ENCODE data around the gene TENM3.

Gene TENM3

DNA sequence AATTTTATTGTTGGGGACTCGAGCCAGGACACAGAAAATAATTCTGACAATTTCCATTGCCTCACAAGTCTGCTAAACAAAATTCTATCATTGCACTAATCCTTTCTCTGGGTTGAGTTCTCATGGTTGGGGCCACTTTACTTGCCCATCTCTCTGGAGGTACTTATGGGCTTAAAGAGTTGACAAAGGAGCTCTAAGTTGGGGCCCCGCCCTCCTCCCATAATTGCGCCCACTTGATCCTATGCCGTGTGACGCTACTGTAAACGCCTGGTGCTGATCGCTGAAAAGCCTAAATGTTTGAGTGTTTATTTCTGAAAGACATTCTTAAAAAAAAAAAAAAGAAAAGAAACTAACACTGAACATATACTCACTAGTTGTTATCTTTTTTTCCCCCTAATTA, 103.0 kb downstream of the TENM3 start:
- peaks cover 25% of the 10 kb centered on the region for H3K4me1 Mint-ChIP-seq
- H3K36me3 Mint-ChIP-seq (ENCODE audit: low read depth): no peaks in the 10 kb centered on the region
- H3K4me3 Mint-ChIP-seq: no peak overlapping the region
- TF ChIP-seq, protein P1, sequence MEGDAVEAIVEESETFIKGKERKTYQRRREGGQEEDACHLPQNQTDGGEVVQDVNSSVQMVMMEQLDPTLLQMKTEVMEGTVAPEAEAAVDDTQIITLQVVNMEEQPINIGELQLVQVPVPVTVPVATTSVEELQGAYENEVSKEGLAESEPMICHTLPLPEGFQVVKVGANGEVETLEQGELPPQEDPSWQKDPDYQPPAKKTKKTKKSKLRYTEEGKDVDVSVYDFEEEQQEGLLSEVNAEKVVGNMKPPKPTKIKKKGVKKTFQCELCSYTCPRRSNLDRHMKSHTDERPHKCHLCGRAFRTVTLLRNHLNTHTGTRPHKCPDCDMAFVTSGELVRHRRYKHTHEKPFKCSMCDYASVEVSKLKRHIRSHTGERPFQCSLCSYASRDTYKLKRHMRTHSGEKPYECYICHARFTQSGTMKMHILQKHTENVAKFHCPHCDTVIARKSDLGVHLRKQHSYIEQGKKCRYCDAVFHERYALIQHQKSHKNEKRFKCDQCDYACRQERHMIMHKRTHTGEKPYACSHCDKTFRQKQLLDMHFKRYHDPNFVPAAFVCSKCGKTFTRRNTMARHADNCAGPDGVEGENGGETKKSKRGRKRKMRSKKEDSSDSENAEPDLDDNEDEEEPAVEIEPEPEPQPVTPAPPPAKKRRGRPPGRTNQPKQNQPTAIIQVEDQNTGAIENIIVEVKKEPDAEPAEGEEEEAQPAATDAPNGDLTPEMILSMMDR (IDR thresholded peaks at IDR 0.05; ENCODE audit: unreplicated experiment in 3 of 3): no peak
- no peaks in the 10 kb centered on the region for H3K9me3 Mint-ChIP-seq
- H3K27me3 Mint-ChIP-seq (ENCODE audit: low read depth): peaks cover 5% of the 10 kb centered on the region
- peak overlapping the region in 1 of 3 experiments; percentile 87 for H3K27ac Mint-ChIP-seq

DNA sequence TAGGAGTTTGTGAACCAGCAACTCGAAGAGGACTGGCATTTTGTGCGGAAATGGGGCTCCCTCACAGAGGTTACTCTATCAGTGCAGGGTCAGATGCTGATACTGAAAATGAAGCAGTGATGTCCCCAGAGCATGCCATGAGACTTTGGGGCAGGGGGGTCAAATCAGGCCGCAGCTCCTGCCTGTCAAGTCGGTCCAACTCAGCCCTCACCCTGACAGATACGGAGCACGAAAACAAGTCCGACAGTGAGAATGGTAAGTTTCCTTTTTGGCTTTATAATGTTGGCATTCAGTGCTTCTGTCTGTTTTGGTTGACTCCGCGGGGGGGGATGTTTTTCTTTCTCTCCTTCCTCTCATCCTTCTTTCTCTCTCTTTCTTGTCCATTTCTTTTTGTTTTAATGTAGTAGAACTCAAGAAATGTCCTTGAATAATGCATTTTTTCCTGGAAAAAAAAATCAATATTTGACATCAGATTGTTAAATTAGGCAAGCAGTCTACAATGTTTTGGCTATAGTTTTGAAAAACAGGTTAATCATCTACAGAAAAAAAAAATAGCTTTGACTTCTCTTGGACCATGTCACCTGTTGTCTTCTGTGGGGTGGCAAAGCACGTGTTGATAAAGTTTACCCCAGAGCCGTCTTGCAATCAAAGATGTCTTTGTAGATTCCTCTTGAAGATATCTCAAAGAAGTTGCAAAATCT, 103.6 kb downstream of the TENM3 start:
- Mint-ChIP-seq H3K27me3 (ENCODE audit: low read depth) (peaks cover 5% of the 10 kb centered on the region), H3K4me1 (peaks cover 25% of the 10 kb centered on the region), H3K27ac (peak overlapping the region in 2 of 3 experiments; percentile 67 to 87), H3K9me3 (no peaks in the 10 kb centered on the region), H3K36me3 (ENCODE audit: low read depth) (no peaks in the 10 kb centered on the region), H3K4me3 (no peak overlapping the region)
- TF ChIP-seq, protein P1 (IDR thresholded peaks at IDR 0.05; ENCODE audit: unreplicated experiment in 3 of 3): no peak

DNA sequence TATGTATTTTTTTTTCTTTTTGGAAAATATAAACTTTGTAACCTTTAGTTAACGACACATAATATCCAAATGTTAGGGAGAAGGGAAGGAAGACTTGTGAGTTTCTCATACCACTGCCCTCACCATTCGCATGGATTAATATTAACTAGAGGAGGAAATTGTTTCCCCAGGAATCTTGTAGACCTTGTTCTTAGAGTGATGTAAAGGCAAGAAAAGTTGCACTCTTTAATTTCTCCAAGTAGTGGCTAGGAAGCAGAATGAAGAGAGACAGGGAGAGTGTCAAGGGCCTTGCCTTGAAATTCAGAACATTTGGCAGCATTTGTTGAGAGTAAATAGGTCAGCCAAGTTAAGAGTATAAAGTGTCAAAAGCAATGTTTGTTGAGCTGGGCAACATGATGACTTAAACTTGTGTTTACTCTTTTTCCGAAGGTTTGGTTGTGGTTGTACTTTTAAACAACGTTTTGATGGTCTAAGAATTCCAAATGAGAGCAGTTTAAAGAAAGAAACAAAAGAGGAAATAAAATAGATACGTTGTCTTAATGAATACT, 105.7 kb downstream of the TENM3 start:
- peaks cover 20% of the 10 kb centered on the region for H3K4me1 Mint-ChIP-seq
- TF ChIP-seq, protein P1 (IDR thresholded peaks at IDR 0.05; ENCODE audit: unreplicated experiment in 3 of 3): no peak
- H3K27ac Mint-ChIP-seq: peak overlapping the region; percentile 64 to 95 (median 85)
- no peak overlapping the region for H3K4me3 Mint-ChIP-seq
- H3K36me3 Mint-ChIP-seq (ENCODE audit: low read depth): peaks cover 4% of the 10 kb centered on the region
- H3K9me3 Mint-ChIP-seq: no peaks in the 10 kb centered on the region
- peaks cover 5% of the 10 kb centered on the region for H3K27me3 Mint-ChIP-seq (ENCODE audit: low read depth)

DNA sequence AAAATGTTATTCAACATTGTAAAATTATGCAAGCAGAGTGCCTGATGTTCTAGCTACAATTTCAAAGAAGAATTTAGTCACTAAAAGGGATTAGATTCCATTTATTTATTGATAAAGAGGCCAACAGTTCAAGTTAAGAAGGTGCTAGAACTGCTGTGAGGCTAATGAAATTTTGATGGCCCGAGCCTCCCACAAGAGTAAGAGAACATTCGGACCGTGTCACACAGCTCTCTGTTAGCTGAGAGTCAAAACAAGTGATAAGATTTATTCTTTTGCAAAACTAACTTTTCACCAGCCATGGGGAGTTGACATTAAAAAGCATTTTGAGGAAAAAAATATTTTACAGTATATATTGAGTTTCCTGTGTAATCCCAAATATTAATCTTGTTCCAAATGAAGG, 106.8 kb downstream of the TENM3 start:
- peaks cover 5% of the 10 kb centered on the region for H3K27me3 Mint-ChIP-seq (ENCODE audit: low read depth)

DNA sequence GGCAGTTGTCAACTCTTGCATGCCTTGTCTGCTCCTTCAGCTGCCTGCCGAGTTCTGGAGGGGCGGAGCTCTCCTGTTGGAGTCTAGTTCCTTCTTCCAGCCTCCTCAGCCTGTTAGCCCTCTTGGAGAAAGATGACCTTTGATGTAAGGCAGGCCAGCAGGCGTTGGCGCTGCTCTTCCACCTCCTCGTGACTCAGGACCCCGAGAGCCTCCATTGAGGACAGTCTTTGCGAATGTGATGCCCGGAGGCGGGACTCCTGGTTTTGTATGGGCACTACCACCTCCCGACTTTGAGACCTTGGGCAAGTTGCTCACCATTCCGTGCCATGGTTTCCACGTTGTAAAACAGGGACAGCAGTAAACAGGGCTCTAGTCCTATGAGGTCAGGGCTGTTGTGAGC, 108.3 kb downstream of the TENM3 start:
- TF ChIP-seq, protein P1 (IDR thresholded peaks at IDR 0.05; ENCODE audit: unreplicated experiment in 3 of 3): no peak
- Mint-ChIP-seq H3K9me3 (peaks cover 11% of the 10 kb centered on the region), H3K36me3 (ENCODE audit: low read depth) (peaks cover 15% of the 10 kb centered on the region), H3K4me3 (no peak overlapping the region), H3K27ac (no peak overlapping the region), H3K4me1 (peaks cover 13% of the 10 kb centered on the region), H3K27me3 (ENCODE audit: low read depth) (peaks cover 5% of the 10 kb centered on the region)

More for the DNA sequence above, 106.8 kb downstream of the TENM3 start:
- TF ChIP-seq, protein P1 (IDR thresholded peaks at IDR 0.05; ENCODE audit: unreplicated experiment in 3 of 3): no peak
- H3K4me1 Mint-ChIP-seq: peaks cover 14% of the 10 kb centered on the region
- H3K27ac Mint-ChIP-seq: no peak overlapping the region
- H3K4me3 Mint-ChIP-seq: no peak overlapping the region
- peaks cover 3% of the 10 kb centered on the region for H3K9me3 Mint-ChIP-seq
- peaks cover 7% of the 10 kb centered on the region for H3K36me3 Mint-ChIP-seq (ENCODE audit: low read depth)

DNA sequence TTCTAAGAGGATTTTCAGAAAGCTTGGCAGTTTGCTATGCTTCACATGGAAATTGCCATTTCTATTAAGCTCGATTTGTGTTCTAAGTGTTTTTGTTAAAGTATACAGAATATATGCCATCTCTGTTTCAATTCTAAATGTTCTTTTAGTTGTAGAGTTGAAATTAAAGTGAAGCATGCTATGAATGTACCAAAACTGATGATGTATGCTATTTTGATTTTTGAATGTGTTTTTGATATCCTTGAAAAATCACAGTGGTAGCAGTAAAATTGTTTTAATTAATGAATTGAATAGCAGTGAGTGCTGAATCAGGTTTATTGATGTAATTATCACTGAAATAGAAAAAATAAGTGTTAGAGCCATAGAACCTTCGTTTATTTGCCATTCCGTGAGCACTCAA, 110.9 kb downstream of the TENM3 start:
- Mint-ChIP-seq H3K27ac (no peak overlapping the region), H3K4me1 (peaks cover 1% of the 10 kb centered on the region), H3K36me3 (ENCODE audit: low read depth) (peaks cover 16% of the 10 kb centered on the region), H3K4me3 (no peak overlapping the region), H3K9me3 (peaks cover 11% of the 10 kb centered on the region), H3K27me3 (ENCODE audit: low read depth) (no peaks in the 10 kb centered on the region)
- TF ChIP-seq, protein P1 (IDR thresholded peaks at IDR 0.05; ENCODE audit: unreplicated experiment in 3 of 3): no peak

Data from nephron (organoid).